RPMI7951 (cell line): ENCODE measurements around the gene CERCAM. TPM values are rescaled to one million over a fixed set of nuclear protein-coding genes. Genes with fewer than 3 reads are reported as not detected.
A peak's percentile ranks its signal among the peaks of the same experiment; 100 is the strongest.

Experiments used
- DNase-seq: peaks from one replicate; pipeline ENCODE4 v3.0.0-alpha.2; 2012; ENCODE audit warnings: low read depth
- total RNA-seq: library from RNA; depleted of rRNA; stranded (reverse); fragments of >200 nt; shearing (Covaris generic); gene quantifications from 2 replicates; pipeline ENCODE4 v1.2.3, GENCODE V29; 2014; rRNA removed

The CERCAM gene
- total RNA-seq, 1 experiment from 2014 or later: 72.0 TPM

DNA sequence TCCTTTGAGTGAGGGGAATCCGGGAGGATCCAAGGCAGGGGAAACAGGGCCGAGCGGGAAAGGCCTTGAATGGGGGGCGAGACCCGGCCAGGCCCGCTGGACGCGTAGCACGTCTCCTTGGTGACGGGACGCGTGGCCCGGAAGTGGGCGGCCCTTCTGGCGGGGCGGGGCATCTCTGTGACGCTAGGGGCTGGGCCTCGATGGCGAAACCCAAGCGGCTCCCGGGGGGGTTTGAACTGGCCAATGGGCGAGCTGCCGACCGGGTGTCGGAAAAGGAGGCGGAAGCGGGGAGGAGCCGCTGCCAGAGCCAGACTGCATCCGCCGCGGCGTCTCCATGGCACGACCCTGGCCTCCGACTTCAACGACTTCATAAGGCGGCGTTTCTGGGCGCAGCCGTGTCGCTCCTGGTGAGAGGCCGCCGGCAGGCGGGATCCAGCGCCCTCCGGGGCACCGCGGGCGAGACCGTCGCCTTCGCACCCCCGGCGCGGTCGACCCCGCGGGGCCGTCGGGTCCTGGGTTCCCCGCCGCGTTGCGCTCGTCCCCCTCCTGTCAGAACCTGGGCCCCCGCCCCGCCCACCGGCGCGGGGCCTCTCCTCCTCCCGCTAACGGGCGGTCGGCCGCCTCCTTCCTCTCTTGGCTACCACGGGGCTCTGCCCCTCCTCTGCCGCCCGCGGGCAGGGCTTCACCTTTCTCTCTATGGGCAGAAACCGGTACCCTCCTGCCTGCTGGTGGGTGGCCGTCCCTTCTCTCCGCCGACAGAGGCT is 35.4 kb downstream of the CERCAM start, which contains the start of gene ODF2:
Gene ODF2, plus strand, starts transcription at position 158 of the 764 bp plus-strand sequence. Its CDS starts 86 bp downstream, at position 244.
- peak; percentile 94 for DNase-seq

- DNase-seq: peak; percentile 81
These were observed 36.0 kb downstream of the CERCAM start for GRCh38 chr9:128456613-128457061.

DNA sequence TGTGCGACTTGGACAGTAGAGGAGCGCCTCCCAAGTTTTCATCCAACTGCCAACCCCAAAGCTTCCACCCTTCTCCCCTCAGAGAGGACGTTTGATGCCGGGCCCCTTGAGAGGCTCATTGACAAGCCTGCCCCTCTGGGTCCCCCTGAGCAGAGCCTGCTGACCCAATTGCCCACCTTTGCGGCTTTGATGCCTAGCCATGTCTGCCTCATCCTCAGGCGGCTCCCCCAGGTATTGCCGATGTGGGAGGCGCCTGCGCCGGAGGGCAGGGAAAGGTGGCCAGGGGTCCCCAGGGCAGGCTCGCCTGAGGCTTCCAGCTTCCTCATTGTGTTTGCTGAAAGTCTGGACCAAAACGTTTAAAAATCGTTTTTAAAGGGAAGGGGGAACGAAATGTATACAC is 36.5 kb downstream of the CERCAM start:
- DNase-seq: no peak

- no peak for DNase-seq
These were observed 38.4 kb downstream of the CERCAM start for GRCh38 chr9:128459011-128459410.

GRCh38 chr9:128469070-128469469 is 48.4 kb downstream of the CERCAM start:
- DNase-seq: no peak

DNA sequence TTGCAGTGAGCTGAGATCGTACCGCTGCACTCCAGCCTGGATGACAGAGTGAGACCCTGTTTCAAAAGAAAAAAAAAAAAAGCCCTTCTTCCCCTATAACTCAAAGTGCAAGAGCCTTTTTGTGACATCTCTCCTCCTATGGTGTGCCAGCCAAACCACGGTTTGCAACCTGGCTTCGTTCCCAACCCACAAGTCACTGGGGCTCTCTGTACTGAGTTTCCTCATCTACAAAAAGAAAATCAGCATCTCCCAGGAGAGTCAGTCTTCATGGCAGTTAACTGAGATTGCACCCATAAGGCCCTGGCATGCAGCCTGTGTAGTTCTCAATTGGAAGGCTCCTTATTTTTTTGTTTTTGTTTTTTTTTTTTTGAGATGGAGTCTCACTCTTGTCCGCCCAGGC is 49.9 kb downstream of the CERCAM start:
- peak; percentile 70 for DNase-seq

DNA sequence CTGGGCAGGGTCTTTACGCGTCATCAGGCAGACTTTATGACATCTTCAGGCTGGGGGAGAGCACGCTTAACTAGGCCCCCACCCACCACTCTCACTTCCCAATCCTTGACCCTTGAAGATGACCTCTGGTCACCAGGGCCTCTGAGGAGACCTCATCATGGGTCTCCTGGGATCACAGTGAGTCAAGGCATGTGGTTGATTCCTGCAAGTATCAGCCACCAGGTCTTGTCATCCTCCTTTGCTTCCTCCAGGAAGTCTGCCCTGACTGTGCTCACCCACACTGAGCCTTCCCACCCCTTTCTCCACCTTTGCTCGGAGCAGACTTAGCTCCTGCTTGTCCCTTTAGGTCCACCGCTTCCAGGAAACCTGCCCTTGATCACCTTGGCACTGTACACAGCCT is 52.4 kb downstream of the CERCAM start:
- no peak for DNase-seq

- DNase-seq: no peak
These were observed 55.2 kb downstream of the CERCAM start for GRCh38 chr9:128475867-128476266.

GRCh38 chr9:128479262-128479661 is 58.6 kb downstream of the CERCAM start:
- no peak for DNase-seq

GRCh38 chr9:128481561-128481960 is 60.9 kb downstream of the CERCAM start:
- DNase-seq: no peak

DNA sequence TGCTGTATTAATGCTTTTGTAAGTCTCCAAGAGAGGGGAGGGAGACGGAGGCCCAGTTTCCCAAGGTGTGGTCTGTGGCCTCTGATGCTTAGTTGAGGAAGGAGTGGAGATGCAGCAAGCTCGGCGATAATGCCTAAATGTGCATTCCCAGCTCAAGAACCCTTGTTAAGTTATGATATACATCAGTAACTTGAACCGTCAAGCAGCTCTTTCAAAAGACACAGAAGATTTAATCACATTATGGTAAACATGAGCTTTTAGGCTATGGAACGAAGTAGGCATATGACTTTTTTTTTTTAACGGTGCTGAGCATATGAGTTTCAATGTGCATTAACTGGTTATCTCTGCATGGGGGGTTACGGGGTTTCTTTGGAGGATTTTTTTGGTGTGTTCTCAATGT is 61.5 kb downstream of the CERCAM start:
- DNase-seq: no peak

DNA sequence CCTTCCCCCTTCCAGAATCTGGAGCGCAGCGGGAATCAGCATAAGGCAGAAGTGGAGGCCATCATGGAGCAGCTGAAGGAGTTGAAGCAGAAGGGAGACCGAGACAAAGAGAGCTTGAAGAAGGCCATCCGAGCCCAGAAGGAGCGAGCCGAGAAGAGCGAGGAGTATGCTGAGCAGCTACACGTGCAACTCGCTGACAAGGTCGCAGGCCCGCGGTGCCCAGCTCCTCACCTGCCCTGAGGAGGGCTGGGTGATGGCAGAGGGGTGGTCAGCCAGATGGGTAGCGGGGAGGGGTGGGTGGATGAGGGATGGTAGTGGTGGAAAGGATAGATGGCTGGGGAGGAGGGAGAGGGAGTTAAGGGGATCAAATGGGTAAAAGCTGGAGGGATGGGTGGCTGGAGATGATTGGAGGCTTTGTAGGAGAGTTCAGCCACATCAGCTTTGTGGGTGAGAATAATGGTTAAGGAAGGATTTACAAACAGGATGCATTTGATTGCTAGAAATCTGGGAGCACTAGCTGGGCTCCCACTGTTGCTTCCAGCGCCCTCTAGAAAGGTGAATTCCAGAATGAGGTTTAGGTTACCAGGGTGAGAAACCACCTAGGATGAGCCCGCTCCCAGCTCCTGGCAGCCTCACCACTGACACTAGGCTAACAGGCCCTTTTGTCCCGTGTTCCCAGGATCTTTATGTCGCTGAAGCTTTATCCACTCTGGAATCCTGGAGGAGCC is 64.2 kb downstream of the CERCAM start:
- DNase-seq: no peak

- no peak for DNase-seq
These were observed 64.8 kb downstream of the CERCAM start for GRCh38 chr9:128485414-128485855.

DNA sequence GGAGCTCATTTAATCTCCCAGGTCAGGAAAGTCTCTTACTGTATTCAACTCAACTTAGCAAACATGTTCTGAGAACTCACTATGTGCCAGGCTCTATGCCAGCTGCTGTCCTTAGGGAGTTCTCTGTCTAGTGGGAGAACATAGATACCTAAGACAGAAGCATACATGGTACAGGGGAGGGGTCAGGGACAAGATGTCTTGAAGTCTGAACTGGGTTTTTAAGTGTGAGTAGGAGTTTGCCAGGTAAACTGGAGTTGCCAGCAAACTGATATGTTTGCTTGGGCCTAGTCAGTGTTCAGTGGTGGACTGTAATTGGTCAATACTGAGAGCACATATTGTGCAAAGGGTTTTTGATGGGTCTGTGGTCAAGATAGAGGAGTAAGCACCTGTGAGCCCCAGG is 65.5 kb downstream of the CERCAM start:
- DNase-seq: no peak

Other genes starting within 250 kb of the CERCAM start
- 28.3 and 37.0 TPM in 2 replicates for gene CIZ1, start 229.3 kb upstream of the CERCAM start, total RNA-seq
- 16.1 and 17.4 TPM in 2 replicates for gene DNM1, start 217.5 kb upstream of the CERCAM start, total RNA-seq
- gene GOLGA2, start 144.8 kb upstream of the CERCAM start, total RNA-seq: 37.4 and 41.5 TPM in 2 replicates
- 63.6 and 68.2 TPM in 2 replicates for gene SWI5, start 144.6 kb upstream of the CERCAM start, total RNA-seq
- gene TRUB2, start 98.4 kb upstream of the CERCAM start, total RNA-seq: 9.3 and 14.4 TPM in 2 replicates
- gene COQ4, start 98.0 kb upstream of the CERCAM start, total RNA-seq: 39.4 and 43.6 TPM in 2 replicates
- 19.2 and 22.1 TPM in 2 replicates for gene SLC27A4, start 80.3 kb upstream of the CERCAM start, total RNA-seq
- 33.2 and 36.2 TPM in 2 replicates for gene URM1, start 49.5 kb upstream of the CERCAM start, total RNA-seq
- 50.1 and 57.1 TPM in 2 replicates for gene ODF2, start 35.1 kb downstream of the CERCAM start, total RNA-seq
- 29.3 and 30.6 TPM in 2 replicates for gene GLE1, start 83.9 kb downstream of the CERCAM start, total RNA-seq
- gene SPTAN1, start 131.7 kb downstream of the CERCAM start, total RNA-seq: 102 and 116 TPM in 2 replicates
- 81.0 and 116 TPM in 2 replicates for gene DYNC2I2, start 236.0 kb downstream of the CERCAM start, total RNA-seq